Measurements from ENCODE around the gene SERINC2. TPM values are rescaled to one million over a fixed set of nuclear protein-coding genes. Genes with fewer than 3 reads are reported as not detected.

SERINC2 gene
- total and polyA plus RNA-seq, 9 of the 15 experiments (the other 6 are each of a cell fraction or from before 2014, with no cell fraction given) = 0.07 to 1.2 (median 0.70) TPM; not detected in 2

- TF ChIP-seq HMGXB4 (CRISPR knock-in tag; IDR thresholded peaks at IDR 0.05) (no peak), GATA2 (CRISPR knock-in tag; IDR thresholded peaks at IDR 0.05) (no peak), NR3C1 (CRISPR knock-in tag; IDR thresholded peaks at IDR 0.05) (no peak), CHD1 (IDR thresholded peaks at IDR 0.05; ENCODE audit: low read length) (no peak), PPARD (CRISPR knock-in tag; IDR thresholded peaks at IDR 0.05) (no peak), LEF1 (IDR thresholded peaks at IDR 0.05) (no peak), BRD9 (IDR thresholded peaks at IDR 0.05; ENCODE audit: low read depth, partially characterized antibody) (no peak), ZNF75A (CRISPR knock-in tag; IDR thresholded peaks at IDR 0.05) (no peak), MYNN (IDR thresholded peaks at IDR 0.05) (0 out of 2 replicates have a peak, but pooled peaks have one; percentile 53), MYNN (CRISPR knock-in tag; IDR thresholded peaks at IDR 0.05) (no peak), ZNF121 (CRISPR knock-in tag; conservative IDR thresholded peaks at IDR 0.05) (no peak), ATF1 (CRISPR knock-in tag; IDR thresholded peaks at IDR 0.05) (no peak), ATF1 (tag; IDR thresholded peaks at IDR 0.05) (peak; percentile 47), JUND (IDR thresholded peaks at IDR 0.05; ENCODE audit: borderline replicate concordance, low read depth, low read length) (0 out of 2 replicates have a peak, but pooled peaks have one; percentile 28), JUND (tag; IDR thresholded peaks at IDR 0.05; ENCODE audit: borderline replicate concordance, low read depth, low read length) (peak; percentile 41; the same call in 1 of the 3 replicates), FUS (optimal IDR thresholded peaks at IDR 0.05; ENCODE audit: low read depth, low read length) (no peak), SIN3B (IDR thresholded peaks at IDR 0.05; ENCODE audit: low read depth) (no peak), MCM7 (IDR thresholded peaks at IDR 0.05) (no peak), EGR1 (conservative IDR thresholded peaks at IDR 0.05) (no peak), BRD4 (IDR thresholded peaks at IDR 0.05) (no peak), PBX2 (CRISPR knock-in tag; IDR thresholded peaks at IDR 0.05; ENCODE audit: low read depth) (no peak), PBX2 (tag; conservative IDR thresholded peaks at IDR 0.05; ENCODE audit: low read depth) (0 out of 2 replicates have a peak, but pooled peaks have one; percentile 10), RUNX1 (IDR thresholded peaks at IDR 0.05; ENCODE audit: low read depth) (no peak), DPF2 (IDR thresholded peaks at IDR 0.05) (peak; percentile 67; the same call in 1 of the 2 replicates), EP400 (IDR thresholded peaks at IDR 0.05) (no peak), CBX2 (IDR thresholded peaks at IDR 0.05; ENCODE audit: insufficient read depth, low read length, poor library complexity, severe bottlenecking) (no peak), TCF7 (IDR thresholded peaks at IDR 0.05; ENCODE audit: borderline replicate concordance) (0 out of 2 replicates have a peak, but pooled peaks have one; percentile 32), NFATC3 (IDR thresholded peaks at IDR 0.05) (no peak), SMARCB1 (IDR thresholded peaks at IDR 0.05; ENCODE audit: insufficient read length, low read depth) (no peak), CREM (IDR thresholded peaks at IDR 0.05; ENCODE audit: low read depth) (0 out of 2 replicates have a peak, but pooled peaks have one; percentile 17)
Measured at GRCh38 chr1:31422505-31423319, 9.7 kb downstream of the SERINC2 start (continued).

Data from K562 (cell line).